HG02678 (cell line): ENCODE data around the gene FAT1.
"Not testable (repeated sequence)": the region's sequence is repeated elsewhere in the genome, so short reads cannot be mapped to it uniquely, and the experiment has no call there.

ENCODE experiments used
- ATAC-seq: cut with Tn5 transposase; IDR thresholded peaks from one replicate; pipeline ENCODE4 v1.9.1; 2021; ENCODE audit warnings: mild to moderate bottlenecking, moderate library complexity; ENCODE audit not compliant: unreplicated experiment

FAT1 gene, protein sequence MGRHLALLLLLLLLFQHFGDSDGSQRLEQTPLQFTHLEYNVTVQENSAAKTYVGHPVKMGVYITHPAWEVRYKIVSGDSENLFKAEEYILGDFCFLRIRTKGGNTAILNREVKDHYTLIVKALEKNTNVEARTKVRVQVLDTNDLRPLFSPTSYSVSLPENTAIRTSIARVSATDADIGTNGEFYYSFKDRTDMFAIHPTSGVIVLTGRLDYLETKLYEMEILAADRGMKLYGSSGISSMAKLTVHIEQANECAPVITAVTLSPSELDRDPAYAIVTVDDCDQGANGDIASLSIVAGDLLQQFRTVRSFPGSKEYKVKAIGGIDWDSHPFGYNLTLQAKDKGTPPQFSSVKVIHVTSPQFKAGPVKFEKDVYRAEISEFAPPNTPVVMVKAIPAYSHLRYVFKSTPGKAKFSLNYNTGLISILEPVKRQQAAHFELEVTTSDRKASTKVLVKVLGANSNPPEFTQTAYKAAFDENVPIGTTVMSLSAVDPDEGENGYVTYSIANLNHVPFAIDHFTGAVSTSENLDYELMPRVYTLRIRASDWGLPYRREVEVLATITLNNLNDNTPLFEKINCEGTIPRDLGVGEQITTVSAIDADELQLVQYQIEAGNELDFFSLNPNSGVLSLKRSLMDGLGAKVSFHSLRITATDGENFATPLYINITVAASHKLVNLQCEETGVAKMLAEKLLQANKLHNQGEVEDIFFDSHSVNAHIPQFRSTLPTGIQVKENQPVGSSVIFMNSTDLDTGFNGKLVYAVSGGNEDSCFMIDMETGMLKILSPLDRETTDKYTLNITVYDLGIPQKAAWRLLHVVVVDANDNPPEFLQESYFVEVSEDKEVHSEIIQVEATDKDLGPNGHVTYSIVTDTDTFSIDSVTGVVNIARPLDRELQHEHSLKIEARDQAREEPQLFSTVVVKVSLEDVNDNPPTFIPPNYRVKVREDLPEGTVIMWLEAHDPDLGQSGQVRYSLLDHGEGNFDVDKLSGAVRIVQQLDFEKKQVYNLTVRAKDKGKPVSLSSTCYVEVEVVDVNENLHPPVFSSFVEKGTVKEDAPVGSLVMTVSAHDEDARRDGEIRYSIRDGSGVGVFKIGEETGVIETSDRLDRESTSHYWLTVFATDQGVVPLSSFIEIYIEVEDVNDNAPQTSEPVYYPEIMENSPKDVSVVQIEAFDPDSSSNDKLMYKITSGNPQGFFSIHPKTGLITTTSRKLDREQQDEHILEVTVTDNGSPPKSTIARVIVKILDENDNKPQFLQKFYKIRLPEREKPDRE (N-terminal part only)

DNA sequence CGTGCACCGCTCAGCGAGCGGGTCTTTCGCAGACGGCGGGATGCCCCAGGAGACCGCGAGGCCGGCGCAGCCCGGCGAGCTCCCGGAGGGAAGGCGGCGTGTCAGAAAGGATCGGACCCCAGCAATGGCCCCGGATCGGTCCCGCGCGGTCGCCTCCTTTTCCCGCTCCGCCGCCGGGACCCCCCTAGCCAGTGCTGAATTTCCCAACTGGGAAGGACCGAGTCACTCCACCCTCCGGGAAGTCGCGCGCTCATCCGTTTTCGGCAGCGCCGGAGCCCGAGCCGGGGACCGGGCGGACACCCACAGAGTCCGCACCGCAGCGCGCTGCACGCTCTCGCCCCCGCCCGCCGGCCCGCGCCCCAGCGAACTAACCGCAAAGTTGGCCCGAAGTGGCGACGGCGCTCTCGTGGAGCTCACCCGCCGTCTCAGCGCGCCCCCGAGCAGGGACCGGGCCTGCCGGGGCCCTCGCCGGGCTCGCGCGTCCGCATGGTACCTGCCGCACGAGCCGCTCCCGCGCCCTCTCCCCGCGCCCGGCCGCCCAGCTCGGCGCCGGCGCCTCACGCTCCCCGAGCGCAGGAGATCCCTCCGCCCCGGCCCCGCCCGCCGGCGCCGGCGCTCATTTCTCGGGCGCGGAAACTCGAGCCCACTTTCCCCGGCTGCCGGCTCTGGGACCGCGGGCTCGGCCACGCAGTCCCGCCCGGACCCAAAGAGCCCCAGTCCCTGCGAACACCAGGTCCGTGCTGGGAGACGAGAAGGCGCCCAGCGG lies at the start of gene FAT1:
TSS of gene FAT1 (minus strand) at position 565 of the 766 bp plus-strand sequence. CDS start 14,029 bp downstream, outside the sequence.
- no peak for ATAC-seq

DNA sequence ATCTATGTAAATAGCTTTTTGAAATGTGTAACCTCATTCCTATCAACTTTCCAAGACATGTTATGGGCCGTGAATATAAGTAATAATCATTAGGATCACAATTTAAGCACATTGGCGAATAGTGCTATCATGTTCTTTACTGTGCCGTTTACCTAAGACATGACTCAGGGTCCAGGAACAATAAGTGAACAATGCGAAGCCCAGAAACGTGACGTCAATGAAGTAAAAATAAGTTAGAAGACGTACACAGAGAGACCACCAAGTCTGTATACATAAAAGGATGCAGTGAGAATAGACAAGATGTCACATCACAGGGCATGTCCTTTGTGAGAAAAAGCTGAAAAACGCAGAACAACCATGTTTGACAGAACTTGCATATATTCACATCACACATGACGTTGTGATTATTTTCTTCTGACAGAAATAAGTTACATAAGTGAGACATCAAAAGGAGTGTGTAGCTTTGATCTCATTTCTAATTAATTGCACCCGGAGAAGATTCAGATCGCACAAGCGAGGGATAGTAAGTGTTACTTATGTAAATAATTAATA lies 49.4 kb upstream of the FAT1 start:
- ATAC-seq, result no peak

DNA sequence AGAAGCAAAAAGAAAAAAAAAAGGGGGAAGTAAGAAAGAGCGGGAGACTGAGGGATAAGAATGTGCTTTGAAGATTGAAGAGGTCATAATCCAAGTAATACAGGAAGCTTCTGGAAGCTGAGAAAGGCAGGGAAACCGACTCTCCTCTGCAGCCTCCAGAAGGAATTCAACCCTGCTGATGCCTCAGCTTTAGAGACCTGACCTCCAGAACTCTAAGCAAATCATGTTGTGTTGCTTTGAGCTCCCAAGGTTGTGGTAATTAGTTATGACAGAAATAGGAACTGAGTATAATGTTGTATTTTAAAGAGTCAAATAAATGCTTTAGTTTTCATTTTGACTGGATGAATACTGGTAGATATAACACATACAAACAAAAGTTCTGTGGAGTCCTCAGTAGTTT lies 48.0 kb upstream of the FAT1 start:
- ATAC-seq, result no peak

DNA sequence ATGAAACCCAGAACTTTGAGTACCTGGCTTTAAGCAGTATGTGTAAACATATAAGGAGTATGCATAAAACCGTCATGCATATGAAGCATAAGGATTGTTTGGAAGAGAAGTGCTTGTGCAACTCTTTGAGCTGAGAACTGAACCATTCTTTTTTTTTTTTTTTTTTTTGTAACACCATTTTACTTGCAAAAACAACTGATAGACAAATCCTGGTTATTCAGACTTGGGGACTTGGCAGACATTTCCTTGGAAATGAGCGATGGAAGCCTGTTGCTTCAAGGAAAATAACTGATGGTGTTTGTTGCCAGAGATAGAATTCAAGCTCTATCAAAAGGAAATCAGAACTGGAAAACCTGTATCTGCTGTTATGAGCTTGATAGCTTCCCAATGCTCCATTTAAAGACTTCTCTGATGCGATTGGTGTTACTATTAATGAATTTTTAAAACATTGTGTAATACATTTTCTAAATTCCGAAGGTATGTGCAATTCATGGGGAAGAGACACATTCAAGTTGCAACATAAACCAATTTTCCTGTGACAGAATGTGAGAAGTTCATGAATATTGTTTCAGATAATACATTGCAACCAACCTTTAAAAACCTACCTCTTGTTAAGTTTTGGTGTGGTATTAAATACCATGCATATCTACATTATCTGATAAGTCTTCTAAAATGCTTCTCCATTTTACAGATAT lies 47.0 kb upstream of the FAT1 start:
- ATAC-seq, result no peak

DNA sequence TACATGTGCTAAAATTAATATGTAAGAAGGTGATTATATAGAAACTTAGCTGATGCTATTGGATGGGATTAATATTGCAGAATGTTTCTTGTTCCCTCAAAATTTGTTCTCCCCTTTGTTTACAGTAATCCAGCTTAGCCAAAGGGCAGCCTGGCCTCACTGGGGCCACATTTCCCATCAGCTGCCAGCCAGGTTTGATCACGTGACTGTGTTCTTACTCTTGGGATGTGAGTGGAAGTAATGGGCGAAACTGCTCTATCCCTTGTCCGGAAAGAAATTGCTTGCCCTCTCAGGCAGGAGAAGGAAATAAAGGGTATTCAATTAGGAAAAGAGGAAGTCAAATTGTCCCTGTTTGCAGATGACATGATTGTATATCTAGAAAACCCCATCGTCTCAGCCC lies 44.1 kb upstream of the FAT1 start:
- no peak for ATAC-seq

DNA sequence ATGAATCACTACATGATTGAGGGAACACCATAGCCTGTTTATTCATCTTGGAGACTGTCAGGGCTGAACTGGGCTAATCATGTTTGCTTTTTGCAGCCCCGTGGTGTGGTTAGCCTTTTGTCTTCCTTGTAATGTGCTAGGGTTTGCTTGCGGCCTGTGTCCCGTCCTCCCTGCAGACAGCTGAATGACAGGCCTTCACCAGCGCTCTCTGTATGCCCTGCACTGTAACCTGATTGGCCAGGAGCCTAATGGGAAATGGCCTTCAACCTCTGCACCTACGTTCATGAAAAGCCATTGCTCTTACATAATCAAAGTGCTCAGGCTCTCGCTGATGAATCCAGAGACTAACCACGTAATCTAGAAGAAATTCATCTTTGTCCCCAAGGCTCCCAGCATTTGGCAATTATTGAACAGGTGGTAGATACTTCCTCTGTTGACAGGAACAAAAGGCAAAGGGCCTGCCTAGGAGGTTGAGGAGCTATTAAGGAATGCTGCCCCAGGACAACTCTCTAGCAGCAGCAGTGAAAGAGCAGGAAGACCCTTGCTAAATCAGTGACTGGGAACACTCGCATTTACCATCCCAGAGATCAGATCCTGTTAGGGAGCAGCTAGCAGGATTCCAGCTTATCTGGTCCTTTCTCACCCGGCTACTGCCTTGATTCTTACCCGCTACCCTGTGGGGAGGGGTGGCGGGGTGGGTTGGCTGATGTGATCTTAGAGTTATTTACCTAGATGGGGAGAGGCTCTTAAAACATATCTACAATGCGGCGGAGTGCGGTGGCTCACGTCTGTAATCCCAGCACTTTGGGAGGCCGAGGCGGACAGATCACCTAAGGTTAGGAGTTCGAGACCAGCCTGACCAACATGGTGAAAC lies 42.3 kb upstream of the FAT1 start:
- no peak for ATAC-seq

DNA sequence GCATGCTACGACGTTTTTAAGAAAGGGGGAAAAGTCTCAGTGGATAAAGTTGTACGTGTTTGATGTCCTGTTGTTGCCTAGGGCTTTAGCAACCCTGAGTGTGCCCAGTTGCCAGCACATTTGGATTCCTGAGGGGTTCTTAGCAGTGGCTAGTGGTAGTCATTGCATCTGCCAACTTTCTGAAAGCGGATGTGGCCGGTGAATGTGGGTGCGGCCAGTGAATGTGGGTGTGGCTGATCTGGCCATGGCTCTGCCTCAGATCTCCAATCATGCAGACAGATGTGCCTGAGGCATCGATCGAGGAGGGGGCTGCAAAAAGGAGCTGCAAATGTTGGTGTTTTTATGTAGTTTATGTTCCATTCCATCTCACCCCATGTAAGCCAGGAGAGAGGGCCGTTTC lies 41.5 kb upstream of the FAT1 start:
- no peak for ATAC-seq

DNA sequence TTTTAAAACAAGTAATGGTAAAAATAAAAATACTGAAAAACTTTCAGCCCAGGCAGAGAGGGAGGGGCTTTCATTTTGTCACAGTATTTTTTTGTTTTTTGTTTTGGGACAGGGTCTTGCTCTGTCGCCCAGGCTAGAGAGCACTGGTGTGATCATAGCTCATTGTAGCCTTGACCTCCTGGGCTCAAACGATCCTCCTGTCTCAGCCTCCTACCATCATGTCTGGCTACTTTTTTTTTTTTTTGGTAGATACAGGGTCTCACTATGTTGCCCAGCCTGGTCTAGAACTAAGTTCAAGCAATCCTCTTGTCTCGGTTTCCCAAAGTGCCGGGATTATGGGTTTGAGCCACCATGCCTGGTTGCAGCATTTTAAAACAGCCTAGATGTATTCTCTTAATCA lies 40.8 kb upstream of the FAT1 start:
- no peak for ATAC-seq

DNA sequence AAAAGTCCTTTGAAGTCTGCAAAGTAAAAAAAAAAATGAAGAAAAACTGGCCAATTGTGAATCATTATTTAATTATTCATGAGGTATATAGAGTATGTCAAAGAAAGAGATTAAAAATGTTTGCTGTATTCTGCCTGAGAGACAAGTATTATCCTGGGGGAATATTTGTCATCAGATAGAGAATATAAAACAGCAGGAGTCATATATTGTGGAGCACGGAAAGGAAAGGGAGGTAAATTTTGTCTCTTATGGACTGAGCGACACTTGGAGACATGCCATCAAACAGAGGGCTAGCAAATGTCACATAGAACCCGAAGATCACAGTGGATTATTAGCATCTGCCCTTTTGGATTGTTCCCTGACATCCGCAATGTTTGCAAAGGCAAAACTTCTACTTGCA lies 39.2 kb upstream of the FAT1 start:
- ATAC-seq, result no peak

DNA sequence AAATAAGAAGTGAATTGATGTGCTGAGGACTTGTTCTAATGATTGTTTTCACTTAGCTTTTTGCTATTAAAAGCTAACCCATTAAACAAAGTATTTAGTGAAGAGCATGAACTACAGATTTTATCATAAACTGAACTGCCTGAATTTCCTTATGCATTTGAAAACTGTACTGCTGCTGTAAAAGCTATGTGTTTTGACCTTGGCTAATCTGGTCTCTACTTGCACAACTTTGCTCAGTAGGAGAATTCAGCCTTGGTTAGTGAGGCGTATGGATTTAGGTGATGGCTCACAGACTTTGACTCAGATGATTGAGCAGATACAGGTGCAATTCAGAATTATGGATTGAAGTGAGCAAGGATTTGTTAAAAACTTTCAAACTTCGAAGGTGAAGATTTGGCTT lies 38.7 kb upstream of the FAT1 start:
- no peak for ATAC-seq

DNA sequence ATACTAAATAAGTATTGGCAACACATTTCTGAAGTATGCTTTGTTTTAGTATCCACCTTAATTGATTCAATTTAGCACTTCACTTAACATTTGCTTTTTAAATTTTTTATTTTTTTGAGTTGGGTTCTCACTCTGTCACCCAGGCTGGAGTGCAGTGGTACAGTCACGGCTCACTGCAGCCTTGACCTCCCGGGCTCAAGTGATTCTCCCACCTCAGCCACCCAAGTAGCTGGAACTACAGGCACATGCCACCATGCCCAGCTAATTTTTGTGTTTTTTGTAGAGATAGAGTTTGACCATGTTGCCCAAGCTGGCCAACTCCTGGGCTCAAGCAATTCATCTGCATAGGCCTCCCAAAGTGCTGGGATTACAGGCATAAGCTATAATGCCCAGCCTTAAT lies 38.3 kb upstream of the FAT1 start:
- not testable (repeated sequence) for ATAC-seq

DNA sequence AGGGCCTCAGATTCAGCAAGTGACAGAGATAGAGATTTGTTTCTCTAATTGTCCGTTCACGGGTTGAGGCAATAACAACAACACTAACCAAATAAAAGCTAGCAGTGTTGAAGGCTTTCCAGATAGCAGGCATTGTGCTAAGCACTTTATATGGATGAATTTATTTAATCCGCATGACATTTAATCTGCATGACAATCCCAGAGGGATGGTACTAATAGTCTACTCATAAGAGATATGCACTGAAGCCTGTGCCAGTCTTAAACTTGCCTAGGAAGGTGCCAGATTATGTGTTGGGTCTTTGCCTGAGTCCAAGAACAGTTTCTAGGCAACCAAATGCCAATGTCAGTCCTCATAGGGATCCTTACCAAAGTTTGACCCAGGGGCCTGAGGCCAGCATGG lies 37.7 kb upstream of the FAT1 start:
- no peak for ATAC-seq

DNA sequence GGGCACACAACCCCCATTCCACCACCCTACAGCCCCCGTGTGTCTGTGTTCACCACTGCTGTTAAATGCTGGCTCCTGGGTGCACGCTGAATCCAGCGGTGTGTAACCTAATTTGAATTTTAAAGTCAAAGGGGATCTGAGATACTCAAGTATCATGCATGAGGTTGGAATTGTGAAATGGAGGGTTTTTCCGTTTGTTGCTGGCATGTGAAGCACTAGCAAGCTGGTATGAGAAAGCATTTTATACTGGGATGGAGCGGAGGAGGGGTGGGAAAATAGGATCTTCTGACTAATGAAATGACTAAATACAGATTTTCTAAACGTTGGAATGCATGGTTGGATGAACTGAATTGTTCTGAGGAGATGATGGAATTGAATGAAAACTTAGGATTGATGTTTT lies 36.9 kb upstream of the FAT1 start:
- no peak for ATAC-seq

DNA sequence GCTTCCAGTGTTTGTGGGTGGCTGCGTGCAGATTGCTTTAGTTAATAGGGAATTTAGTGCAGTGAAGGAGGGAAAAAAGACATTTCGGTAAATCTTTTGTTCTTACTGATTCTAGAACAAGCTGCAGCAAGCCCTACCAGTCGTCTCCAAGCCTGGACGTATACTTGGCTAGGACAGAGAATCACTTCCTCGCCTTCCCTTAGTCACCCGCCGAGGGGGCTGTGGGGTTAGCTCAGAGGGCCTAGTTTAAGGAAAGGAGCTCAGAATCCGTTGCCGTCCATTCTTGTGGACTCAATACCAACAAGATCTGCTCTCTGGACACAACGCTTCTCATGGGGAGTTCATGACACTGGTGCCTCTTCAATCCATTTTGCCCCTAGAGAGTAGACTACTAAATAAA lies 36.3 kb upstream of the FAT1 start:
- ATAC-seq, result no peak

DNA sequence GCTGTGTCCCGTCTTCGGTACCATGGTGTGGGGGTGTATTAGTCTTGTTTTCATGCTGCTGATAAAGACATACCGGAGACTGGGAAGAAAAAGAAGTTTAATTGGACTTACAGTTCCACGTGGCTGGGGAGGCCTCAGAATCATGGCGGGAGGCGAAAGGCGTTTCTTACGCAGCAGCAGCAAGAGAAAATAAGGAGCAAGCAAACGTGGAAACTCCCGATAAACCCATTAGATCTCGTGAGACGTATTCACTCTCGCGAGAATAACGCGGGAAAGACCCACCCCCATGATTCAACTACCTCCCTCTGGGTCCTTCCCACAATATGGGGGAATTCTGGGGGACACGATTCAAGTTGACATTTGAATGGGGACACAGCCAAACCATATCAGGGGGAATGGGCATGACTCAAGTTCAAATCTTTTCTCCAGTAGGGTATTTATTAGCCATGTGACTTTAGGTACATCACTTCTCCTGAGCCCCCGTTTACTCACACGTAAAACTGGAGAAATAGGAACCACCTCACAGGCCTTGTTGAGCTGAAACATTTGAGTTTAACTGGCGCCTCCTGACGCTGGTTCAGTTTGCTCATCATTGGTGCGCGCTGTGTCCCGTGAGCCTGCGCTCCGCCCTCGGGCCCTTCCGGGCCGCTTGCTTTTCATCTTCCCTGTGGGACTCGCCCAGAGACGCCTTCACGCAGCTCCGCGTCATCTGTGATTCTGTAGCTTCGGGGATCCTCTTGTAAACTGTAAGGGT lies 35.5 kb upstream of the FAT1 start:
- no peak for ATAC-seq

DNA sequence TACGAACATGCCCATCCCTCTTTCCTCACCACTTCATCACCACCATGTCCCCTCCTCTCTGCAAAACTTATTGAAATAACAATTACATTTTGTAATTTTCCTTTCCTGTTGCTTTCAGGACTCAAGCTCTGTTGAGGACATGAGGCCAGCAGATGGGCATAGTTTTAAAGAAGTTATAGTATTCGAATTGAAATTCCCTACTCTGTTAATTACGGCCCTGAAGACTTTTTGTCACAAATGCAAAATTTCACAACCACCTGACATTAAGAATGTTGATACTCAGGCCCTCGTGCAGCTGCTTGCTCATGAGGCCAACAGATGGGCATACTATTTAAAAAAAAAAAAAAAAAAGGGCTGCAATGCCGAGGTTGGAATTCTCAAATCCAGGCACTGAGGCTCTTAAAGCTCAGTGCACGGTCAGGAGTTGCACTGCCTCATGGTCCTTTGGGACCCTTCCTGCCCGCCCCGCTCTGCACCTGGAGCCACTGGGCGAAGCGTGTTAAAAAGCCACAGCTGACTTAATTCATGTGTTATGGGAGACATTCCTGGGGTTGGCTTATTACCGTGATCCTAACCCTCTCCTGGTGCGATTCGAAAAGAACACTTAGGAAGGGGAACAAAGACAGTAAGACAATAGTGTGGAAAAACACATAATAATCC lies 34.2 kb upstream of the FAT1 start:
- ATAC-seq, result no peak

DNA sequence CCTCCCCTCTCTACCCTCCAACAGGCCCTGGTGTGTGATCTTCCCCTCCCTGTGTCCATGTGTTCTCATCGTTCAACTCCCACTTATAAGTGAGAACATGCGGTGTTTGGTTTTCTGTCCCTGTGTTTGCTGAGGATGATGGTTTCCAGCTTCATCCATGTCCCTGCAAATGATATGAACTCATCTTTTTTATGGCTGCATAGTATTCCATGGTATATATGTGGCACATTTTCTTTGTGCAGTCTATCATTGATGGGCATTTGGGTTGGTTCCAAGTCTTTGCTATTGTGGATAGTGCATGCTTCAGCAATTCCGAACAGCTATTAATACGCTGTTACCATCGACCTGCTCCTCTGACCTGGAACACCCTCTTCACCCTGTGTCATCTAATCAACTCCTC lies 32.9 kb upstream of the FAT1 start:
- not testable (repeated sequence) for ATAC-seq
